Measurements from ENCODE around the gene CFAP299.

- no peak for TF ChIP-seq ZNF274 (IDR thresholded peaks at IDR 0.05; ENCODE audit: low read depth, low read length)
- no peak for TF ChIP-seq YY1 (IDR thresholded peaks at IDR 0.05; ENCODE audit: insufficient read depth, insufficient read length)
Measured at GRCh38 chr4:80335226-80335553, 340 bp upstream of the CFAP299 start.
